Measurements from ENCODE around the gene MAGEA1. TPM values are rescaled to one million over a fixed set of nuclear protein-coding genes. Genes with fewer than 3 reads are reported as not detected.
"Not testable (repeated sequence)": the region's sequence is repeated elsewhere in the genome, so short reads cannot be mapped to it uniquely, and the experiment has no call there.

MAGEA1 gene
- not detected for total RNA-seq

- H3K27ac Mint-ChIP-seq: no peak within 1 kb of the TSS
- no peak for ATAC-seq (replicated peaks in 1 of 2)
- H3K9me3 Mint-ChIP-seq: no peaks in the 10 kb centered on the region
- DNase-seq: no peak
- H3K4me3 Mint-ChIP-seq: no peak within 1 kb of the TSS
- peaks cover 18% of the 10 kb centered on the region for H3K27me3 Mint-ChIP-seq (ENCODE audit: low read depth)
- no peaks in the 10 kb centered on the region for H3K36me3 Mint-ChIP-seq (ENCODE audit: insufficient read depth in 2 of 2)
- H3K4me1 Mint-ChIP-seq (ENCODE audit: low read depth): no peaks in the 10 kb centered on the region
Observed at GRCh38 chrX:153179131-153179530, at the start of gene MAGEA1. MAGEA1 (plus strand) TSS chrX:153179284; CDS start chrX:153182390, 3,106 bp downstream.

- H3K27me3 Mint-ChIP-seq (ENCODE audit: low read depth); H3K4me1 Mint-ChIP-seq (ENCODE audit: low read depth); H3K9me3 Mint-ChIP-seq; DNase-seq; H3K4me3 Mint-ChIP-seq; H3K36me3 Mint-ChIP-seq (ENCODE audit: insufficient read depth in 2 of 2); ATAC-seq (replicated peaks in 1 of 2); H3K27ac Mint-ChIP-seq: not testable (repeated sequence)
Observed at GRCh38 chrX:153132924-153133323, 46.2 kb upstream of the MAGEA1 start.

- not testable (repeated sequence) for H3K9me3 Mint-ChIP-seq; DNase-seq; H3K36me3 Mint-ChIP-seq (ENCODE audit: insufficient read depth in 2 of 2); H3K4me1 Mint-ChIP-seq (ENCODE audit: low read depth); H3K4me3 Mint-ChIP-seq; H3K27me3 Mint-ChIP-seq (ENCODE audit: low read depth); H3K27ac Mint-ChIP-seq
- ATAC-seq (replicated peaks in 1 of 2): peak; percentile 43 to 59
Observed at GRCh38 chrX:153139074-153139473, 40.0 kb upstream of the MAGEA1 start.

- H3K4me3 Mint-ChIP-seq; H3K27me3 Mint-ChIP-seq (ENCODE audit: low read depth); H3K4me1 Mint-ChIP-seq (ENCODE audit: low read depth); DNase-seq; H3K9me3 Mint-ChIP-seq; H3K36me3 Mint-ChIP-seq (ENCODE audit: insufficient read depth in 2 of 2); H3K27ac Mint-ChIP-seq: not testable (repeated sequence)
- ATAC-seq (replicated peaks in 1 of 2): peak; percentile 23 to 25
Observed at GRCh38 chrX:153146288-153146687, 32.8 kb upstream of the MAGEA1 start.

GRCh38 chrX:153153516-153153915 is 25.6 kb upstream of the MAGEA1 start:
- H3K27ac Mint-ChIP-seq: no peak overlapping the region
- no peaks in the 10 kb centered on the region for H3K4me1 Mint-ChIP-seq (ENCODE audit: low read depth)
- no peaks in the 10 kb centered on the region for H3K9me3 Mint-ChIP-seq
- peaks cover 30% of the 10 kb centered on the region for H3K27me3 Mint-ChIP-seq (ENCODE audit: low read depth)
- ATAC-seq (replicated peaks in 1 of 2) (no peak), DNase-seq (no peak)
- no peak overlapping the region for H3K4me3 Mint-ChIP-seq
- H3K36me3 Mint-ChIP-seq (ENCODE audit: insufficient read depth in 2 of 2): no peaks in the 10 kb centered on the region

- Mint-ChIP-seq H3K4me1 (ENCODE audit: low read depth) (no peaks in the 10 kb centered on the region), H3K4me3 (no peak overlapping the region), H3K27me3 (ENCODE audit: low read depth) (peaks cover 41% of the 10 kb centered on the region), H3K9me3 (no peaks in the 10 kb centered on the region), H3K27ac (no peak overlapping the region), H3K36me3 (ENCODE audit: insufficient read depth in 2 of 2) (no peaks in the 10 kb centered on the region)
- no peak for ATAC-seq (replicated peaks in 1 of 2)
- DNase-seq: no peak
Observed at GRCh38 chrX:153157450-153157849, 21.6 kb upstream of the MAGEA1 start.

- no peaks in the 10 kb centered on the region for H3K9me3 Mint-ChIP-seq
- H3K4me3 Mint-ChIP-seq: no peak overlapping the region
- no peaks in the 10 kb centered on the region for H3K36me3 Mint-ChIP-seq (ENCODE audit: insufficient read depth in 2 of 2)
- H3K27me3 Mint-ChIP-seq (ENCODE audit: low read depth): peaks cover 41% of the 10 kb centered on the region
- H3K27ac Mint-ChIP-seq: no peak overlapping the region
- no peaks in the 10 kb centered on the region for H3K4me1 Mint-ChIP-seq (ENCODE audit: low read depth)
- no peak for DNase-seq
- ATAC-seq (replicated peaks in 1 of 2): no peak
Observed at GRCh38 chrX:153158319-153158718, 20.8 kb upstream of the MAGEA1 start.

GRCh38 chrX:153161952-153162351 is 17.1 kb upstream of the MAGEA1 start:
- no peak overlapping the region for H3K27ac Mint-ChIP-seq
- H3K4me1 Mint-ChIP-seq (ENCODE audit: low read depth): no peaks in the 10 kb centered on the region
- no peak for DNase-seq
- no peaks in the 10 kb centered on the region for H3K9me3 Mint-ChIP-seq
- H3K36me3 Mint-ChIP-seq (ENCODE audit: insufficient read depth in 2 of 2): no peaks in the 10 kb centered on the region
- H3K4me3 Mint-ChIP-seq: no peak overlapping the region
- H3K27me3 Mint-ChIP-seq (ENCODE audit: low read depth): peaks cover 48% of the 10 kb centered on the region
- no peak for ATAC-seq (replicated peaks in 1 of 2)

- Mint-ChIP-seq H3K27me3 (ENCODE audit: low read depth) (peaks cover 43% of the 10 kb centered on the region), H3K9me3 (no peaks in the 10 kb centered on the region), H3K4me3 (no peak overlapping the region), H3K4me1 (ENCODE audit: low read depth) (no peaks in the 10 kb centered on the region), H3K36me3 (ENCODE audit: insufficient read depth in 2 of 2) (no peaks in the 10 kb centered on the region), H3K27ac (no peak overlapping the region)
- ATAC-seq (replicated peaks in 1 of 2): no peak
- no peak for DNase-seq
Observed at GRCh38 chrX:153164733-153165132, 14.4 kb upstream of the MAGEA1 start.

- H3K27ac Mint-ChIP-seq; H3K4me1 Mint-ChIP-seq (ENCODE audit: low read depth); H3K36me3 Mint-ChIP-seq (ENCODE audit: insufficient read depth in 2 of 2); ATAC-seq (replicated peaks in 1 of 2); DNase-seq; H3K4me3 Mint-ChIP-seq; H3K9me3 Mint-ChIP-seq: not testable (repeated sequence)
- peaks cover 53% of the 10 kb centered on the region for H3K27me3 Mint-ChIP-seq (ENCODE audit: low read depth)
Observed at GRCh38 chrX:153168423-153168822, 10.7 kb upstream of the MAGEA1 start.

- no peaks in the 10 kb centered on the region for H3K4me1 Mint-ChIP-seq (ENCODE audit: low read depth)
- H3K4me3 Mint-ChIP-seq: no peak overlapping the region
- no peak overlapping the region for H3K27ac Mint-ChIP-seq
- DNase-seq (no peak), ATAC-seq (replicated peaks in 1 of 2) (no peak)
- H3K9me3 Mint-ChIP-seq: no peaks in the 10 kb centered on the region
- no peaks in the 10 kb centered on the region for H3K36me3 Mint-ChIP-seq (ENCODE audit: insufficient read depth in 2 of 2)
- H3K27me3 Mint-ChIP-seq (ENCODE audit: low read depth): peaks cover 11% of the 10 kb centered on the region
Observed at GRCh38 chrX:153181822-153182221, 2.7 kb downstream of the MAGEA1 start.

- H3K4me1 Mint-ChIP-seq (ENCODE audit: low read depth): no peaks in the 10 kb centered on the region
- H3K27ac Mint-ChIP-seq: no peak overlapping the region
- ATAC-seq (replicated peaks in 1 of 2) (no peak), DNase-seq (no peak)
- no peaks in the 10 kb centered on the region for H3K9me3 Mint-ChIP-seq
- H3K36me3 Mint-ChIP-seq (ENCODE audit: insufficient read depth in 2 of 2): no peaks in the 10 kb centered on the region
- no peak overlapping the region for H3K4me3 Mint-ChIP-seq
- peaks cover 11% of the 10 kb centered on the region for H3K27me3 Mint-ChIP-seq (ENCODE audit: low read depth)
Observed at GRCh38 chrX:153184787-153185186, 5.7 kb downstream of the MAGEA1 start.

GRCh38 chrX:153190381-153190780 is 11.3 kb downstream of the MAGEA1 start:
- H3K4me3 Mint-ChIP-seq: no peak overlapping the region
- DNase-seq (no peak), ATAC-seq (replicated peaks in 1 of 2) (no peak)
- no peaks in the 10 kb centered on the region for H3K4me1 Mint-ChIP-seq (ENCODE audit: low read depth)
- H3K27me3 Mint-ChIP-seq (ENCODE audit: low read depth): peaks cover 30% of the 10 kb centered on the region
- no peaks in the 10 kb centered on the region for H3K36me3 Mint-ChIP-seq (ENCODE audit: insufficient read depth in 2 of 2)
- no peak overlapping the region for H3K27ac Mint-ChIP-seq
- H3K9me3 Mint-ChIP-seq: peaks cover 0 to 2% of the 10 kb centered on the region in 2 donors

GRCh38 chrX:153200462-153200861 is 21.4 kb downstream of the MAGEA1 start:
- no peak overlapping the region for H3K27ac Mint-ChIP-seq
- no peak overlapping the region for H3K4me3 Mint-ChIP-seq
- no peak for DNase-seq
- H3K9me3 Mint-ChIP-seq: no peaks in the 10 kb centered on the region
- H3K4me1 Mint-ChIP-seq (ENCODE audit: low read depth): no peaks in the 10 kb centered on the region
- no peaks in the 10 kb centered on the region for H3K36me3 Mint-ChIP-seq (ENCODE audit: insufficient read depth in 2 of 2)
- H3K27me3 Mint-ChIP-seq (ENCODE audit: low read depth): peaks cover 43% of the 10 kb centered on the region
- ATAC-seq (replicated peaks in 1 of 2): no peak

All from activated T-cell treated with anti-CD3 and anti-CD28 coated beads, Interleukin-2, amount 50 U/mL, for 72 hours (primary cell).